GM12872 (cell line): ENCODE results near the gene TMCC3.

Experiments used
- CTCF ChIP-seq: IDR thresholded peaks from 3 replicates; pipeline ENCODE4 v1.5.1; 2011; ENCODE audit warnings: low read depth, mild to moderate bottlenecking, low read length, moderate library complexity; ENCODE audit not compliant: insufficient read depth

The TMCC3 gene

GRCh38 chr12:94631058-94631457 lies 19.3 kb downstream of the TMCC3 start:
- TF ChIP-seq CTCF: no peak

- TF ChIP-seq CTCF: no peak
These were observed 21.4 kb downstream of the TMCC3 start for GRCh38 chr12:94628819-94629472.

DNA sequence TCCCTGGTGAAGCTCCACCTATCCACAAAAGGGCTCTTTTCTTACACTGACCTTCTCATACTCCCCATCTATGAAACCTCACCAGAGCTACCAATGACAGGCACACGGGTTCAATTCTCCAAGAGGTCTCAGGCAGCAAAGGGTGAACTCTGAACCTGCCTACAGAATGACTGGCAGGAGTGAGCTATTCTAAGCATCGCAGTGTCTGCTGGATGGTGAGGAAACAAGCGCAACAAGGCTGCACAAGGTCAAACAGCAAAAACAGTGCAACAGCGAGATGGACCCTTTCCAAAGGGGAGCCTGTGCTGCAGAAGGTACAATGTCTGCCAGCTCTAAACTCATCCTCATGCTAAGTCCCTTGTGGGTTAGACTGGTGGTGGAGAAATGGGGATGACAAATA lies 22.0 kb downstream of the TMCC3 start:
- no peak for TF ChIP-seq CTCF

DNA sequence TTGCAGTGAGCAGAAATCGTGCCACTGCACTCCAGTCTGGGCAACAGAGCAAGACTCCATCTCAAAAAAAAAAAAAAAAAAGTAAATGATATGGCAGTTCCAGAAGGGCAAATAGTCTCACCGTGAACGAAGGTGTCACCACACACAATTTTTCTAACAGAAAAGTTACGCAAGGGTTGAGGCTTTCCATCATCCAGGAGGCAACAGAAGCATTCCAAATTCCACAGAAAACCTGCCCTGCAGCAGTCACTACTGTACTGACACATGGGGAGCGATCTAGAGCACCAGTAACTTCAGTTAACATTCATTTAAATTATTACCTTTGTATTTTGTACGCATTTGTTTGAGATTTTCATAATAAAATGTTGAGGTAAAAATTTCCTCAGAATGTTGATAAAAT lies 24.8 kb downstream of the TMCC3 start:
- TF ChIP-seq CTCF: no peak

GRCh38 chr12:94623161-94623920 lies 27.0 kb downstream of the TMCC3 start:
- TF ChIP-seq CTCF: no peak

DNA sequence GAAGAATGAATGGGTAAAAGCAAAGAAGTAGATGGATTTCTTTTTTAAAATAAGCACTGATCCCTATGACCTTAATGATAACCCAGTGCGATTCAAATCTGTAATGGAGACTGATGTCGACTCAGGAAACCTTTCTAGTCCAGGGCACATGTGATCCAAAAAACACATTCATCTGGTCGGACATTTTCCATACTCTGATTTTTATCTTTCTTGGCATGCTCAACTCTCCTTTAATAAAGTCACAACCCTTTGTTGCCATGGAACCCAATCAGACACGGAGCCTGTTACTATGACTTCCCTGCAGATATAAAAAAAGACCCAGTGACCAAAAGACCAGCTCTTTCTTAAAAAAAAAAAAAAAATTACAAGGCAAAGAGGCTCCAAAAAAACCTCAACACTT lies 27.9 kb downstream of the TMCC3 start:
- no peak for TF ChIP-seq CTCF

- no peak for TF ChIP-seq CTCF
These were observed 28.5 kb downstream of the TMCC3 start for GRCh38 chr12:94621662-94622359.
